ENCODE measurements around the gene PDE11A. TPM values are rescaled to one million over a fixed set of nuclear protein-coding genes. Genes with fewer than 3 reads are reported as not detected.

Gene PDE11A
- total RNA-seq, 4 donors from 2014 or later = 0.11 to 1.2 (median 0.26) TPM

DNA sequence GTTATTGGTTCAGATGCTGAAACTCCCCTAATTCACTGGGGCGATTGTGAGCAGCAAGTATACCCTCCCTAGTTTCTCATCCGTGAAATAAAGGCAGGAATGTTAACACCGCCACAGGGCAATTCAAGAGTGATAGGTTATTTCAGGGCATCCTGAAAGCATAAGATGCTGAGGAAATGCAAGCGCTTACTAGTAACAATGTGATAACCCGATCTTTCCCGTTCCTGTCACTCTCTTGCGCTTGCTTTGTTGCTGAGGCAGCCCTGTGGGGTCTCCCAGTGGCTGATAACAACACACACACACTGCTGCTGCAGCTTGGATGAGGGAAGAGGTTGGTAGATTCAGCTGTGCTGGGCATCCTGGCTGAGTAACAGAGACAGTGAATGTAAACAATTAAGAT is 420.7 kb downstream of the PDE11A start:
- 44 to 46% methylated on average over 7 of the region's 7 CpGs for WGBS, 2 donors
- TF ChIP-seq, protein P1, sequence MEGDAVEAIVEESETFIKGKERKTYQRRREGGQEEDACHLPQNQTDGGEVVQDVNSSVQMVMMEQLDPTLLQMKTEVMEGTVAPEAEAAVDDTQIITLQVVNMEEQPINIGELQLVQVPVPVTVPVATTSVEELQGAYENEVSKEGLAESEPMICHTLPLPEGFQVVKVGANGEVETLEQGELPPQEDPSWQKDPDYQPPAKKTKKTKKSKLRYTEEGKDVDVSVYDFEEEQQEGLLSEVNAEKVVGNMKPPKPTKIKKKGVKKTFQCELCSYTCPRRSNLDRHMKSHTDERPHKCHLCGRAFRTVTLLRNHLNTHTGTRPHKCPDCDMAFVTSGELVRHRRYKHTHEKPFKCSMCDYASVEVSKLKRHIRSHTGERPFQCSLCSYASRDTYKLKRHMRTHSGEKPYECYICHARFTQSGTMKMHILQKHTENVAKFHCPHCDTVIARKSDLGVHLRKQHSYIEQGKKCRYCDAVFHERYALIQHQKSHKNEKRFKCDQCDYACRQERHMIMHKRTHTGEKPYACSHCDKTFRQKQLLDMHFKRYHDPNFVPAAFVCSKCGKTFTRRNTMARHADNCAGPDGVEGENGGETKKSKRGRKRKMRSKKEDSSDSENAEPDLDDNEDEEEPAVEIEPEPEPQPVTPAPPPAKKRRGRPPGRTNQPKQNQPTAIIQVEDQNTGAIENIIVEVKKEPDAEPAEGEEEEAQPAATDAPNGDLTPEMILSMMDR (IDR thresholded peaks at IDR 0.05) = no peak
- TF ChIP-seq POLR2A (IDR thresholded peaks at IDR 0.05) = no peak
- intact Hi-C loops (cut with DNase I; ENCODE audit: low total_unique reads) = no loop called here
- no peak for DNase-seq (ENCODE audit: low spot score in 2 of 2)
- H3K4me3 ChIP-seq (ENCODE audit: low read depth, poor library complexity, severe bottlenecking) = no peak overlapping the region

DNA sequence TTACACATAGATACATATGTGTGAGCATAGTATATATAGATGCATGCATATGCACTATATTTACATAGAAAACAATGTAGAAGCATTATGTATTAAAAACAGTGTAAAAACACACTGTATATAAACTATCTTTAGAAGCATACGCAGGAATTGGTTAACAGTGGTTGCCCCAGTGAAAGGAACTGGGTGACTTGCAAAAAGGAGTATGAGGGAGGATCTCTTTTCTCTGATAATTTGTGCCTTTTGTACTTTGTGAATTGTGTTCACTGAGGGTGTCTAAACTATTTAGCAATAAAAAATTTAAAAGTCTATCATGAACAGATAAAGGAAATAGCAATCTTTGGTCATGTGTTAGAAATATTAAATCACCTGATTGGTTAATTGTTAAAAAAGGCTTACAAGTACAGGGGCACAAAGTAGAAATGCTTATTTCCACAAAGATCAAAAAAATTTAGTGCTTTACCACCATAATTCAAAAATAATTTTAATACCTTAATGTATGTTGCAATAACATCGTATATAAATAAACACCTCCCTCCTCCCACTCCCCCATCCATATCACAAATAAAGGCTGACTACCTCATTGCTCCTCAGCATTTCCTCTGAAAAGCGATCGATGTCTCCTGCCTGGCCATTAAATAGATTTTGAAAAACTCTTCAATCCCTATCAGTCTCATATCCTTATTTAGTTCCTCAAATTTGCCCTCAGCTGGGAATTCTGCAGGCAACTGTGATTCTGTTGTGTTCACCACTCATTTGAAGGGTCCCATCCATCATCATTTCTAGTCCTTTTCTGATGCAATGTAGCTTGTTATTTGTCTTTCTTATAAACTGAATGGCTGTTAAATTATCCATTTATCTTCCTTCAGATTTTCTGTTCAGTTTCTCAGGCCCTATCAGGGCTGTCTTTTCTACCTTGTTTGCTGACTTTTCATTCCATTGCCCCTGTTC is 422.7 kb downstream of the PDE11A start:
- WGBS, 2 donors = 76 to 81% methylated on average over 4 of the region's 4 CpGs
- intact Hi-C loops (cut with DNase I; ENCODE audit: low total_unique reads) = no loop called here
- DNase-seq (ENCODE audit: low spot score in 2 of 2) = no peak
- H3K4me3 ChIP-seq (ENCODE audit: low read depth, poor library complexity, severe bottlenecking) = no peak overlapping the region
- TF ChIP-seq, protein P1 (IDR thresholded peaks at IDR 0.05) = no peak
- TF ChIP-seq POLR2A (IDR thresholded peaks at IDR 0.05) = no peak

DNA sequence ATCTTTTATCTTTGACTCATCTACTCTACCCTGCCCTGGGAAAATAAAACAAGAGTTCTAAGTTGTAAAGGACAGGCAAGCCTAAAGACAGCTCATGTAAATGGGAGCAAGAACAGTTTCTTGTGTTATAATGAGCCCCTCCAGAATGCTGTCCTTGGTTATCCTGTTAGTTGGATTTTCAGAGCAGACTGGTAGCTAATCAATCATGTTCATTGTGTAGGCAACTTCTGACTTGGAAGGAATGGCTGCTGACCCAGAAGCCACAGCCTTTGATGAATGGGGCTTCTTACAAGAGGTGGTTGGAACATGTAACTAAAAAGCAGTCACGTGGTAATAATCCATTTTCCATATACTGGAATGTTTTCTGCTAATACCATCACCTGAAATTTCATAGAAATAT is 425.8 kb downstream of the PDE11A start:
- WGBS, 2 donors = 49 to 53% methylated on average over 1 of the region's 1 CpG
- H3K4me3 ChIP-seq (ENCODE audit: low read depth, poor library complexity, severe bottlenecking) = no peak overlapping the region
- DNase-seq (ENCODE audit: low spot score in 2 of 2) = no peak
- intact Hi-C loops (cut with DNase I; ENCODE audit: low total_unique reads) = no loop called here
- TF ChIP-seq, protein P1 (IDR thresholded peaks at IDR 0.05) = no peak
- no peak for TF ChIP-seq POLR2A (IDR thresholded peaks at IDR 0.05)

DNA sequence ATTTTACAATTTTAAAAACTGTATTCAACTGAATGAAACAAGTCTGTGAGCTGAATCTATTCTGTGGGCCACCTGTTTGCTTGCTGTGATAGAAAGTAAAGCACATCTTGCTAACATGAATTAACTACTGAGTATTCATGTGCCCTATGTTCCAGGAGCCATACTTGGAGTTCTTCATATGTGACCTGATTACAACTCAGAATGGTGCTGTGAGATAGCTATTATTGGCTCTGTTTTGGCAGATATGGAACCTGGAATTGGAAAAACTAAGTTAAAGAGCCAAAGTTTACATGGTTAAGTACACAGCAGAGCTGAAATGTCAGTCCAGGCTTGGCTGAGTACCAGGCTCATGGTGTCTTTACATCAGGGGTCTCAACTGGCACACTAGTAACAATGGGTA is 426.3 kb downstream of the PDE11A start:
- H3K4me3 ChIP-seq (ENCODE audit: low read depth, poor library complexity, severe bottlenecking) = no peak overlapping the region
- DNase-seq (ENCODE audit: low spot score in 2 of 2) = no peak
- intact Hi-C loops (cut with DNase I; ENCODE audit: low total_unique reads) = no loop called here
- TF ChIP-seq, protein P1 (IDR thresholded peaks at IDR 0.05) = no peak
- no peak for TF ChIP-seq POLR2A (IDR thresholded peaks at IDR 0.05)

DNA sequence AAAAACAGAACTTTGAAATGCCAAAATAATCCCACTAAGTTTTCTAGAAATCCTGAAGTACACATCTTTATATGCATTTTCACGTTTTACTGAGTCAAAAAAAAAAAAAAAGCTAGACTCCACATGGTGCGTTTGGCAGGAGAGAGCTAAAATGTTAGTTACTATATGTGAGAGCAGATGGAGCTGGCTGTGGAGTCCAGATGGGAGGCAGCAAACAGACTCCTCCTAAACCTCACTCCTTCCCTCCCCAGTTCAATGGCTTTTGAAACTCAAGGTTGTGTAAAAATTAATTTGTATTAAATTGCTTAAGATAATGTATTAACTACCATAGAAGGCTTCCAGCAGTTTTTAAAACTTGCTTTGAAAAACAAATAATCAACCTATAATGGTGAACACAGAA is 431.2 kb downstream of the PDE11A start:
- intact Hi-C loops (cut with DNase I; ENCODE audit: low total_unique reads) = no loop called here
- DNase-seq (ENCODE audit: low spot score in 2 of 2) = no peak
- no peak for TF ChIP-seq POLR2A (IDR thresholded peaks at IDR 0.05)
- TF ChIP-seq, protein P1 (IDR thresholded peaks at IDR 0.05) = no peak
- H3K4me3 ChIP-seq (ENCODE audit: low read depth, poor library complexity, severe bottlenecking) = no peak overlapping the region
- WGBS, 2 donors = 51 to 68% methylated on average over 2 of the region's 2 CpGs

All from lower leg skin (tissue), 4 donors.